Small intestine (tissue), 7 donors: ENCODE measurements around the gene NAA30. TPM values are rescaled to one million over a fixed set of nuclear protein-coding genes. Genes with fewer than 3 reads are reported as not detected.

Source experiments
- DNase-seq, 2 donors: peaks; one replicate each; pipeline versions ENCODE4 v3.0.0 to v3.0.0-alpha.2; 2013
- FAIRE-seq: peaks from 2 replicates; lab custom pipeline; 2012; peaks lifted over from hg19 to GRCh38; lab: Jason Lieb, UNC
- H3K27ac ChIP-seq, 3 donors: one replicate each; pipeline ENCODE4 v1.5.1; 2013; ENCODE audit warnings: low read length in 2 of 3, mild to moderate bottlenecking in 2 of 3, control low read depth in 1 of 3, inconsistent platforms in 1 of 3, low read depth in 1 of 3, moderate library complexity in 1 of 3
- H3K27me3 ChIP-seq, 3 donors: one replicate each; pipeline ENCODE4 v1.6.1; 2013; ENCODE audit warnings: low read length in 3 of 3, inconsistent platforms in 1 of 3; ENCODE audit not compliant: control insufficient read depth in 3 of 3, insufficient read depth in 3 of 3
- H3K36me3 ChIP-seq, 3 donors: one replicate each; pipeline ENCODE4 v1.6.1; 2013; ENCODE audit warnings: low read length in 3 of 3, inconsistent platforms in 1 of 3, low read depth in 1 of 3, mild to moderate bottlenecking in 1 of 3, moderate library complexity in 1 of 3; ENCODE audit not compliant: control insufficient read depth in 3 of 3, insufficient read depth in 2 of 3
- H3K4me1 ChIP-seq, 3 donors: one replicate each; pipeline ENCODE4 v1.6.1; 2013; ENCODE audit warnings: low read length in 2 of 3, inconsistent platforms in 1 of 3, low read depth in 1 of 3, mild to moderate bottlenecking in 1 of 3, moderate library complexity in 1 of 3; ENCODE audit not compliant: control insufficient read depth in 3 of 3, insufficient read depth in 2 of 3
- H3K4me3 ChIP-seq, 3 donors: one replicate each; pipeline ENCODE4 v1.5.1; 2013; ENCODE audit warnings: low read length in 3 of 3, control low read depth in 1 of 3, inconsistent platforms in 1 of 3, low read depth in 1 of 3, mild to moderate bottlenecking in 1 of 3, moderate library complexity in 1 of 3
- H3K9me3 ChIP-seq, 2 donors: one replicate each; pipeline ENCODE4 v1.6.1; 2013; ENCODE audit warnings: low read depth in 1 of 2, low read length in 1 of 2; ENCODE audit not compliant: control insufficient read depth in 2 of 2, insufficient read depth in 1 of 2
- WGBS, 3 donors: extraction: QIAGEN DNeasy Blood & Tissue Kit; methylation state at CpG; one replicate each; pipeline ENCODE4 v1.1.7; 2013; 5-methylcytosine and 5-hydroxymethylcytosine counted together
- polyA plus RNA-seq, 4 donors: library from polyadenylated mRNA; stranded (reverse) in 3 of 4; unstranded in 1 of 4; fragments of 200-250 nt in 3 of 4; fragments of 120-200 nt in 1 of 4; gene quantifications; one replicate each; pipeline versions ENCODE4 v1.2.1 to v1.2.3, GENCODE V29; 2013
- donor health status: healthy with polysubstance abuse.
- donor health status: control.
- donor health status: control.
- donor health status: Bipolar disorder and iron deficiency.
- donor health status: healthy.

NAA30 gene
- polyA plus RNA-seq, 4 donors, result 3.8 to 25.4 (median 6.0) TPM

DNA sequence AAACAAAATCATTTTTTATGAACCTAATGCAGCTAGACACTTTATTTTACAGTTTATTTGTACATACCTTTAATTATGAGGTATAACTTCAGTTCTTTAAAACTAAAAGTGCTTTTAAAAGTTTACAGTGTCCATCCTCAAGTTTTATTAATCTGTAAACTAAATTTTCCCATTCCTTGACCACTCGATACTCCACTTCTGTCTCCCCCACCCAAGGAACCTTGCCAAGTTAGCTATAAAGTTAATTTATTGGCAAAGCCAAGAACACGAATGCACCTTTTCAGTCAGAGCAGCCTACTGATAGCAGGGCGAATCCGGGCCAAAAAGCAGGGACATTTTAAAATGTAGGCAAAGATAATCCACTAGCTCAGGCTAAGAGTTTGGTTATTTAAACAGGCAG, 29.6 kb downstream of the NAA30 start:
- Histone ChIP-seq H3K4me1 (no peaks in the 10 kb centered on the region), H3K4me3 (no peak overlapping the region), H3K27ac (no peak overlapping the region), H3K9me3 (no peaks in the 10 kb centered on the region), H3K27me3 (no peaks in the 10 kb centered on the region), H3K36me3 (no peaks in the 10 kb centered on the region)
- no peak for FAIRE-seq
- WGBS, 3 donors, result 61 to 77% (median 71%) methylated on average over 4 of the region's 4 CpGs
- DNase-seq, result no peak

GRCh38 chr14:57420986-57421385, 30.6 kb downstream of the NAA30 start:
- FAIRE-seq, result no peak
- Histone ChIP-seq H3K4me3 (no peak overlapping the region), H3K4me1 (no peaks in the 10 kb centered on the region), H3K36me3 (no peaks in the 10 kb centered on the region), H3K27ac (no peak overlapping the region), H3K9me3 (no peaks in the 10 kb centered on the region), H3K27me3 (no peaks in the 10 kb centered on the region)
- no peak for DNase-seq
- 92 to 97% (median 94%) methylated on average over 3 of the region's 3 CpGs for WGBS, 3 donors

DNA sequence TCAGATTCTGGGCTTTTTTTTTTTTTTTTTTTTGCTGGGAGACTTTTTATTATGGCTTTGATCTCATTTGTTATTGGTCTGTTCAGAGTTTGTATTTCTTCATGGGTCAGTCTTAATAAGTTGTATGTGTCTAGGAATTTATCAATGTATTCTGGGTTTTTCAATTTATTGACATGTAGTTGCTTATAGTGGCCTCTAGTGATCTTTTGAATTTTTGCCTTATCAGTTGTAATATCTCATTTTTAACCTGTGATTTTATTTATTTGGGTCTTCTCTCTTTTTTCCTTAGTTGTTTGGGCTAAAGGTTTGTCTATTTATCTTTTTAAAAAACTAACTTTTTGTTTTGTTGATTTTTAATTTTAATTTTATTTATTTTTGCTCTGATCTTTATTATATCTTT, 45.5 kb downstream of the NAA30 start:
- no peaks in the 10 kb centered on the region for H3K36me3 ChIP-seq
- FAIRE-seq, result no peak

DNA sequence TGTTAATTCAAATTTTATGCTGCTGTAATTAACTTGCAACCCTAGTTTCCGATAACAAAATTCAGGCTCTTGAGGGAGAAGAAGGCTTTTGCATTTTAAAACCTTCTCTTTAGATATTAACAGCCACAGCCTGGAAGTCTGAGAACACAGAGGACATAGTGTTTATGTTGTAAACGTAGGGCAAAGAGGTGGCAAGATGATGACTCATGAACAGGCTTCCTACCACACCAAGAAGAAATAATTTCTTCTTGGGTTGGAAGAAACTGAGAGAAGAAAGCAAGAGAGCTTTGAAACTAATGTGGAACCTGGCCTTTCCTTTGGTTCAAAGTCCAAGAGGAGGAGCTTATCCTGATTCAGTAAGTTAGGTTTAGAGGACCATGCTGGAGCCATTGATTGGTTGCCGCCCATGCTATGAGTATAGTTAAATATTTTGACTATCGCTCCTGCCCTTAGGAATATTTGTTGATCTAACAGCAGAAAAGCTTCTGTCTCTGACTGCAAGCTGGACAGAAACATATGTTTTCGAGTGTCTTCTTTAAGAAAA, 71.5 kb downstream of the NAA30 start:
- Histone ChIP-seq H3K27ac (peak overlapping the region in 1 of 3 donors; percentile 39), H3K36me3 (peaks cover 0 to 2% (median 0%) of the 10 kb centered on the region in 3 donors), H3K9me3 (no peaks in the 10 kb centered on the region), H3K27me3 (no peaks in the 10 kb centered on the region), H3K4me3 (no peak overlapping the region), H3K4me1 (peaks cover 0 to 21% (median 0%) of the 10 kb centered on the region in 3 donors)
- 63 to 70% (median 69%) methylated on average over 5 of the region's 5 CpGs for WGBS, 3 donors
- DNase-seq (peak; percentile 39 to 66), FAIRE-seq (no peak)

More for the DNA sequence above, 45.5 kb downstream of the NAA30 start:
- Histone ChIP-seq H3K4me1 (no peaks in the 10 kb centered on the region), H3K27ac (no peak overlapping the region), H3K4me3 (no peak overlapping the region), H3K9me3 (peaks cover 0 to 3% of the 10 kb centered on the region in 2 donors), H3K27me3 (no peaks in the 10 kb centered on the region)
- no peak for DNase-seq

DNA sequence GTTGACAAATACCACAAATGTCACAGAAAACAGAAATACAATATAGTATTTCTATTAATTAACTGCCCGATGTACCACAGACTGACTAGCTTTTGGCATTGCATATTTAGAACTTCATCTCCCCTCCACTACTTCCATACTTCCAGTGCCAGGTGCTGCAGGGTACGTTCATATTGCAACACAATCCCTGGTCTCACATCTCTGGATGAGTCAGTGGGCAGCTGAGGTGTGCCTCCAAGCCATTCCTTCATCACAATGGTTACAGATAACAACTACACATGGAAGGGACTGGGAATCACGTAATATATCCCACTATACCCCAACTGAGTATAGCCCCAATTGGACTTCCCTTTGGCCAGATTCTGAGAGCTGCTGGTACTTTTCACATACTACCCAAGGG, 72.2 kb downstream of the NAA30 start:
- WGBS, 3 donors, result 80 to 93% (median 92%) methylated on average over 3 of the region's 3 CpGs
- H3K4me3 ChIP-seq, result no peak overlapping the region
- FAIRE-seq, result no peak
- H3K36me3 ChIP-seq, result peaks cover 0 to 2% (median 0%) of the 10 kb centered on the region in 3 donors
- H3K4me1 ChIP-seq, result peaks cover 0 to 24% (median 0%) of the 10 kb centered on the region in 3 donors
- no peak for DNase-seq
- peak overlapping the region in 1 of 3 donors; percentile 39 for H3K27ac ChIP-seq
- H3K9me3 ChIP-seq, result no peaks in the 10 kb centered on the region
- H3K27me3 ChIP-seq, result no peaks in the 10 kb centered on the region

DNA sequence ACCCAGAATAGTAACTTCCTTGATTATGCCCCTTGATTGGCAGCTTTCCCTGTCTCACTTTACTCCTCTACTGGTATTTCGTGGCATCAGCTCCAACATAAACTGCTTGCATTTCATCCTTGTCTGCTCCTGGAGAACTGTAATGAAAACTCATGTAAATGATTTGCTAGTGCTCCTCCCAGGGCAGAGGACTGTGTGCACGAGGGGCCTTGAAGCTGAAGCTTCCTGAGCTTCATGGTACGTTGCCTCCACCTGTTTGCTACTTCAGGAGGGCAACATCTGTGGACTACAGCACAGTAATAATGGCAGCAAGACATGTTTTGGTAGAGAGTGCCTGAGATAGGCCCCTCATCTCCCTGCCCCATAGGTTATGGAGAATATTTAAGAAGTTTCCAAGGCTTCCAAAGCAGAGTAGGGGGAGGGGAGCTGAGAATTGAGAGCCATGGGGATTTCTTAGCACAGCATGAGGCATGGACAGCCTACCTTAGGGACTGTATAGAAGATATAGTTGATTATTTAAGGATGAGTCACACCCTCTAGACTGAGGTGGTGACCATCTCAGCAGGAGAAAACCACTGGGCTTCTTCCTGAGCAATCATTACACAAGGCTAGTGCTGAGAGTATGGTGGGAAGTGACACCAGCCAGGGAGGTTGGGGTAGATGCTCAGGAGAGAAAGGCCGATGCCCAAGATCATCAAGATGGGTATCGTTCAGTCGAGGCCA, 73.8 kb downstream of the NAA30 start:
- WGBS, 3 donors, result 59 to 76% (median 69%) methylated on average over 6 of the region's 6 CpGs
- DNase-seq, result peak in 1 of 2 donors; percentile 75
- H3K9me3 ChIP-seq, result no peaks in the 10 kb centered on the region

More for the DNA sequence above, 73.8 kb downstream of the NAA30 start:
- peaks cover 0 to 31% (median 0%) of the 10 kb centered on the region in 3 donors for H3K4me1 ChIP-seq
- peaks cover 0 to 2% (median 0%) of the 10 kb centered on the region in 3 donors for H3K36me3 ChIP-seq
- no peak overlapping the region for H3K4me3 ChIP-seq
- no peak for FAIRE-seq
- H3K27ac ChIP-seq, result peak overlapping the region in 1 of 3 donors; percentile 60
- H3K27me3 ChIP-seq, result no peaks in the 10 kb centered on the region

Other genes starting within 250 kb of the NAA30 start
- gene EXOC5, start 121.7 kb upstream of the NAA30 start, polyA plus RNA-seq, result 10 to 100 TPM in 2 of 4 donors, 1 to 10 TPM in 2; 6.8 to 47.8 (median 10.2) TPM
- gene AP5M1, start 121.6 kb upstream of the NAA30 start, polyA plus RNA-seq, result 10 to 100 TPM; 20.6 to 44.6 (median 24.1) TPM
- gene CCDC198, start 103.3 kb downstream of the NAA30 start, polyA plus RNA-seq, result 10 to 100 TPM in 1 of 4 donors, 1 to 10 TPM in 1, under 1 TPM in 2; 0.45 to 90.1 (median 0.80) TPM